Hepatocyte (in vitro differentiated cells): ENCODE measurements around the gene TMEM134. TPM values are rescaled to one million over a fixed set of nuclear protein-coding genes. Genes with fewer than 3 reads are reported as not detected.

Experiments
- DNase-seq: peaks from one replicate; pipeline ENCODE4 v3.0.0-alpha.2; 2016; ENCODE audit warnings: low spot score
- H2AFZ ChIP-seq: fragments of 200-600 bp; sonication (generic); 2 replicates; pipeline ENCODE4 v1.6.0; 2016; ENCODE audit warnings: antibody characterized with exemption, mild to moderate bottlenecking
- H3K27ac ChIP-seq: fragments of 200-600 bp; sonication (generic); 2 replicates; pipeline ENCODE4 v1.5.1; 2016; ENCODE audit warnings: mild to moderate bottlenecking
- H3K27me3 ChIP-seq: fragments of 200-600 bp; sonication (generic); 2 replicates; pipeline ENCODE4 v1.6.1; 2016
- H3K36me3 ChIP-seq: fragments of 200-600 bp; sonication (generic); replicated peaks from 2 replicates; pipeline ENCODE4 v1.5.1; 2016; ENCODE audit warnings: low read depth; ENCODE audit not compliant: insufficient read depth
- H3K4me1 ChIP-seq: fragments of 200-600 bp; sonication (generic); 2 replicates; pipeline ENCODE4 v1.5.1; 2016; ENCODE audit warnings: mild to moderate bottlenecking, moderate library complexity; ENCODE audit not compliant: insufficient read depth
- H3K4me2 ChIP-seq: fragments of 200-600 bp; sonication (generic); 2 replicates; pipeline ENCODE4 v1.6.0; 2016
- H3K4me3 ChIP-seq: fragments of 200-600 bp; sonication (generic); 2 replicates; pipeline ENCODE4 v1.5.1; 2016; ENCODE audit warnings: mild to moderate bottlenecking
- H3K79me2 ChIP-seq: fragments of 200-600 bp; sonication (generic); 2 replicates; pipeline ENCODE4 v1.6.0; 2017; ENCODE audit warnings: mild to moderate bottlenecking
- H3K9me2 ChIP-seq: fragments of 200-600 bp; sonication (generic); replicated peaks from 2 replicates; pipeline ENCODE4 v1.6.0; 2017; ENCODE audit warnings: mild to moderate bottlenecking; ENCODE audit not compliant: insufficient read depth
- H3K9me3 ChIP-seq: fragments of 200-600 bp; sonication (generic); 2 replicates; pipeline ENCODE4 v1.5.1; 2016; ENCODE audit warnings: low read depth, mild to moderate bottlenecking
- H4K20me1 ChIP-seq: fragments of 200-600 bp; sonication (generic); 2 replicates; pipeline ENCODE4 v1.6.0; 2016; ENCODE audit warnings: mild to moderate bottlenecking; ENCODE audit not compliant: insufficient read depth, poor library complexity, severe bottlenecking
- CTCF ChIP-seq: fragments of 200-600 bp; sonication (generic); IDR thresholded peaks from 2 replicates; pipeline ENCODE4 v1.5.1; 2016; ENCODE audit warnings: antibody characterized with exemption, mild to moderate bottlenecking; ENCODE audit not compliant: poor library complexity
- EZH2 ChIP-seq: fragments of 200-600 bp; sonication (generic); IDR thresholded peaks from 2 replicates; pipeline ENCODE4 v1.6.1; 2016; ENCODE audit warnings: antibody characterized with exemption, mild to moderate bottlenecking, borderline replicate concordance
- EZH2phosphoT487 ChIP-seq: fragments of 200-600 bp; sonication (generic); IDR thresholded peaks from one replicate; pipeline ENCODE4 v1.6.1; 2018; ENCODE audit warnings: antibody characterized with exemption, mild to moderate bottlenecking, low read depth, moderate library complexity; ENCODE audit not compliant: unreplicated experiment, severe bottlenecking
- WGBS: methylation state at CpG from one replicate; pipeline ENCODE4 v1.1.6; 2016; ENCODE audit warnings: low lambda C conversion rate; ENCODE audit errors: missing lambda C conversion rate; 5-methylcytosine and 5-hydroxymethylcytosine counted together
- polyA plus RNA-seq: library from polyadenylated mRNA; unstranded; fragments of >200 nt; fragmentation: Nextera tagmentation; extraction: Ambion mirVana; gene quantifications from 2 replicates; pipeline ENCODE4 v1.2.1, GENCODE V29; 2016
- total RNA-seq: library from RNA; depleted of rRNA; stranded (reverse); fragments of >200 nt; gene quantifications from 2 replicates; pipeline ENCODE4 v1.2.3, GENCODE V29; 2014

TMEM134 gene
- total and polyA plus RNA-seq, 2 experiments from 2014 or later: 43.2 to 93.7 TPM

DNA sequence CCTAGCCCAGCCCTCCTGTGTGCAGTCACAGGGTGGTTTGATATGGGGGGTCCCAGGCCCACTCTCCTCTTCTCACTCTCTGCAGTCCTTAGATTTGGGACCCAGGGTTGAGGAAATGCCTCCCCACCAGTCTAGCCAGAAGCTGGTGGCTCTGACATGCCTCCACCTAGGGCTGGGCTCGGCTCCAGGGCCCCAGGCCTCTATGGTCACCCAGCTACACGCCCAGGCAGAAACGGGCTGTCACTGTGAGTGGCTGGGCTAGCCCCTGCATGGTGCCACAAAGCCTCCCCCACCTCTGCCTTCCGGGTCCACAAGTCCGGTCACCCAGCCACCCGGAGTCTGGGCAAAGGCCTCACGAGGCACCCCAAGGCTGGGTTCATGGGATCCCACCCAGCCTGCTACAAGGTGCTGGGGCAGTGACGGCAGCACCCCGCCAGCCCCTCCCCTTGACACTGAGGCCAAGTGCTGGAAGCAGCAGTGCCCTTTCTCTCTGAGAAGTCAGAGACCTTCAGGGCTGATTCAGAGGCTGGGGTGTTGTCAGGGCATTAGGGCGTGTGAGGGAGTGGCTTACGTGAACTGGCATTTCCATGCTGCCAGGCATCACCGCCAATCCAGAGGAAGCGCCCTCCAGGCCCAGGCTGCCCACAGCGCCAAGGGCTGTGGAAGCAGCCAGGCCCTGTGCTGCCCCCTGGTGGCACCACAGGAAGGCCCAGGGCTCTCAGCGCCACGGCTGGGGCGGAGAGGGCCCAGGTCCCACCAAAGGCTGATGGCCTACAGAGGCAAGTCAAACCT, 36.8 kb upstream of the TMEM134 start:
- Histone ChIP-seq H3K9me3 (no peaks in the 10 kb centered on the region), H3K4me1 (peaks cover 22% of the 10 kb centered on the region), H2AFZ (no peak overlapping the region), H3K79me2 (peaks cover 22% of the 10 kb centered on the region), H3K4me2 (peak overlapping the region; percentile 97), H3K27me3 (no peaks in the 10 kb centered on the region), H3K27ac (peak overlapping the region; percentile 98), H3K9me2 (no peaks in the 10 kb centered on the region), H3K4me3 (peak overlapping the region; percentile 76), H4K20me1 (peaks cover 9% of the 10 kb centered on the region), H3K36me3 (no peaks in the 10 kb centered on the region)
- TF ChIP-seq EZH2 (no peak), CTCF (peak; percentile 92)
- peak; percentile 94 for DNase-seq
- 49% methylated on average over 17 of the region's 17 CpGs for whole genome bisulfite sequencing

GRCh38 chr11:67504950-67505581, 36.0 kb upstream of the TMEM134 start, which contains the start of gene PITPNM1:
PITPNM1 (minus strand) TSS chr11:67505363; CDS start chr11:67504180, 1,183 bp downstream.
- Histone ChIP-seq H3K4me2 (peak within 1 kb of the TSS; percentile 97), H3K4me1 (peaks cover 22% of the 10 kb centered on the region)
- peak; percentile 86 for DNase-seq

DNA sequence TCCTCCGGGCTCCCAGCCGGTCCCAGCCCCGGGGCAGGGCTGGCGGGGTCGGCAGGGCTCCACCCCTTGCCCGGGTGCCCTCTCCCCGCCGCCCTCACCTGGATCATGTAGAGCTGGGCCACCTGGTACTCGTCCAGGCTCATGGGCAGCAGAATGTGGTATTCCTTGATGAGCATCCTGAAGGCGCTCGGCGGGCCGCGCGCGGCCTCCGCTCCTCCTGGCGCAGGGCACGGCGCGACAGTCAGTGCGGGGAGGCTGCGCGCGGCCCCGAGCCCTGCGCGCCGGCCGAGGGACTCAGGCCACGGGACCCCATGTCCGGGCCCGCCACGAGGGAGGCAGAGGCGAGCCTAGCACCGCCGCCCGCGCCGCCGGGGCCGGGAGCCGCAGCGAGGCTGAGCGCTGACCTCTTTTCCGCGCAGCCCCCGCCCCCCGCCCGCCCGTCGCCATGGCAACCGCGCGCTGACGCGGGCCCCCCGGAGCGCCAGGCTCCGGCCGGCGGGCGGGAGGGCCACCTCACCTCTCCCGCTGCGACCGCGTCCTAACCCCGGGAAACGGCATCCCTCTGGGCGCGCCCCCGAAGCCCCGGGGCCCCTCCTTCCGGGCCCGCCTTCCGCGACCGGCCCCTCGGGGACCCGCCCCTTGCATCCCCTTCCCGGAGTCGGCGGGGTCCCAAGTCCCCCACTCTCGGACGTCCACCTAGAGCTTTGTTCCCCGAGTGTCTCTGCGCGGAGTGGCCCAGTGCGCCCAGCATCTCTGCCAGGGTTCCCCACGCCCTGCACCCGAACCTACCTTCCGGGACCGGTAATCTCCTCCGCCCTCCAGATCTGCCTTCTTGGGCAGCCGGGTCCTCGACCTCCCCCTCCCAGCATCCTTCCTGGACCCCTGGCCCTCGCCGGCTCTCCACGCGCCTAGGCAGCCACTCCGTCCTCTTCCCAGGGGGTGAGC, 35.2 kb upstream of the TMEM134 start:
- DNase-seq: peak; percentile 71
- Histone ChIP-seq H3K27me3 (no peaks in the 10 kb centered on the region), H3K36me3 (no peaks in the 10 kb centered on the region), H3K79me2 (peaks cover 22% of the 10 kb centered on the region), H3K9me3 (no peaks in the 10 kb centered on the region), H3K4me2 (peak overlapping the region; percentile 97), H2AFZ (peak overlapping the region; percentile 37), H4K20me1 (peaks cover 9% of the 10 kb centered on the region), H3K27ac (peak overlapping the region; percentile 98), H3K4me3 (peak overlapping the region; percentile 76), H3K4me1 (peaks cover 22% of the 10 kb centered on the region), H3K9me2 (no peaks in the 10 kb centered on the region)
- TF ChIP-seq CTCF: no peak
- TF ChIP-seq EZH2: no peak
- no peak for TF ChIP-seq EZH2phosphoT487
- 2% methylated on average over 42 of the region's 101 CpGs for WGBS

More at GRCh38 chr11:67504950-67505581, 36.0 kb upstream of the TMEM134 start, which contains the start of gene PITPNM1:
- peaks cover 9% of the 10 kb centered on the region for H4K20me1 ChIP-seq
- peaks cover 22% of the 10 kb centered on the region for H3K79me2 ChIP-seq
- H3K27me3 ChIP-seq: no peaks in the 10 kb centered on the region
- no peak for TF ChIP-seq EZH2
- TF ChIP-seq EZH2phosphoT487: no peak
- TF ChIP-seq CTCF: no peak
- H3K4me3 ChIP-seq: peak within 1 kb of the TSS; percentile 76
- no peaks in the 10 kb centered on the region for H3K36me3 ChIP-seq
- peak within 1 kb of the TSS; percentile 98 for H3K27ac ChIP-seq
- H3K9me3 ChIP-seq: no peaks in the 10 kb centered on the region
- WGBS: 2% methylated on average over 28 of the region's 58 CpGs
- no peaks in the 10 kb centered on the region for H3K9me2 ChIP-seq
- H2AFZ ChIP-seq: peak within 1 kb of the TSS; percentile 37
